ENCODE results near the gene CFDP1.
"Not testable (repeated sequence)": the region's sequence is repeated elsewhere in the genome, so short reads cannot be mapped to it uniquely, and the experiment has no call there.

Gene CFDP1

GRCh38 chr16:75293173-75293572, 140.1 kb downstream of the CFDP1 start:
- no peak for DNase-seq (ENCODE audit: low spot score)

- DNase-seq (ENCODE audit: low spot score): no peak
These were observed 140.6 kb downstream of the CFDP1 start for GRCh38 chr16:75292691-75293090.

DNA sequence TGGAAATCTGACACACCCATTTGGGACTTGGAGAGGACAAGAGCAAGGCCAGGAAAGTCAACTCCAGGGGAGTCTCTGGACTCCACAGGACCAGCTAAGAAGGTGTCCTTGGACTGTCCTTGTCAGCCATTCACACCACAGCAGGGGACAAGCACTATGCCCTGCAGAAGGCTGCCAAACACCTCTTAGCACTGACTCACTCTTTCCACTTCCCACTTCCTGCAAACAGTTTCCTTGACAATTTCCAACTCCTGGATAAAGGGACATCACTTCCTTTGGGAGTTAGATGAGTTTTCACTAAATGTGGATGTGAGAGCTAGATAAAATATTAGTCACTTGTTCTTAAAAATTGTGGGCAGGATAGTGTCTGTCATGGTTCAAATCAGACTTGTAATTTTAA, 144.1 kb downstream of the CFDP1 start:
- DNase-seq (ENCODE audit: low spot score): peak; percentile 45

DNA sequence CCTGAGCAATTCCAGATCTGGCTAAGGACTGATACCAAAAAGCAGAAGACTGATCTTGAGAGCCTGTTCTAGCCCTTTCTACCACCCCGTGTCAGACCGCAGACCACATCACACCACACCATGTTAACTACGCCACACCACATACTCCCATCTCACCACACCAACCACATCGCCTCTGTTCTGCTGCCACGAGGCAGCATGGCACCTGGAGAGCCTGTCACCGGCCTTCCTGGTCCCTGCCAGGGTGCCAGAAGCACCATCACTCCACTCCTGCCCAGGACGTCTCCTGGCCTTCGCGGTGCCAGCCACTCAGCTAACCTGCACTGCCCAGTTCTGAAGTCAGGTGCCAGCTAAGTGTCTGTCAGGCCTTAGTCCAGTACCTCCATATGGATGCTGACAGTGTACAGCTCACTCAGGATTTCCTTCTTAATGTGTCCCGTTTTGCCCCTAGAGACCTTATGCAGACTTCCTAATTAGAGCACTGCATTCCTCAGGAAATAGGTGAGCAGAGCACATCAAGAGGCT, 144.6 kb downstream of the CFDP1 start:
- no peak for DNase-seq (ENCODE audit: low spot score)

GRCh38 chr16:75288181-75288580, 145.1 kb downstream of the CFDP1 start:
- peak; percentile 51 for DNase-seq (ENCODE audit: low spot score)

GRCh38 chr16:75287708-75288107, 145.6 kb downstream of the CFDP1 start:
- DNase-seq (ENCODE audit: low spot score): peak; percentile 57

DNA sequence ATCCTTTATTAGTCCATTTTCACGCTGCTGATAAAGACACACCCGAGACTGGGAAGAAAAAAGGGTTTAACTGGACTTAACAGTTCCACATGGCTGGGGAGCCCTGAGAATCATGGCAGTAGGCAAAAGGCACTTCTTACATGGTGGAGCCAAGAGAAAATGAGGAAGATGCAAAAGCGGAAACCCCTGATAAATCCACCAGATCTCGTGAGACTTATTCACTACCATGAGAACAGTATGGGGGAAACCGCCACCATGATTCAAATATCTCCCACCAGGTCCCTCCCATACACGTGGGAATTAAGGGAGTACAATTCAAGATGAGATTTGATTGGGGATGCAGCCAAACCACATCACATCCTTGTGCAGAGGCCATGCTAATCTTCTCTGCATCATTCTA, 146.9 kb downstream of the CFDP1 start:
- no peak for DNase-seq (ENCODE audit: low spot score)

DNA sequence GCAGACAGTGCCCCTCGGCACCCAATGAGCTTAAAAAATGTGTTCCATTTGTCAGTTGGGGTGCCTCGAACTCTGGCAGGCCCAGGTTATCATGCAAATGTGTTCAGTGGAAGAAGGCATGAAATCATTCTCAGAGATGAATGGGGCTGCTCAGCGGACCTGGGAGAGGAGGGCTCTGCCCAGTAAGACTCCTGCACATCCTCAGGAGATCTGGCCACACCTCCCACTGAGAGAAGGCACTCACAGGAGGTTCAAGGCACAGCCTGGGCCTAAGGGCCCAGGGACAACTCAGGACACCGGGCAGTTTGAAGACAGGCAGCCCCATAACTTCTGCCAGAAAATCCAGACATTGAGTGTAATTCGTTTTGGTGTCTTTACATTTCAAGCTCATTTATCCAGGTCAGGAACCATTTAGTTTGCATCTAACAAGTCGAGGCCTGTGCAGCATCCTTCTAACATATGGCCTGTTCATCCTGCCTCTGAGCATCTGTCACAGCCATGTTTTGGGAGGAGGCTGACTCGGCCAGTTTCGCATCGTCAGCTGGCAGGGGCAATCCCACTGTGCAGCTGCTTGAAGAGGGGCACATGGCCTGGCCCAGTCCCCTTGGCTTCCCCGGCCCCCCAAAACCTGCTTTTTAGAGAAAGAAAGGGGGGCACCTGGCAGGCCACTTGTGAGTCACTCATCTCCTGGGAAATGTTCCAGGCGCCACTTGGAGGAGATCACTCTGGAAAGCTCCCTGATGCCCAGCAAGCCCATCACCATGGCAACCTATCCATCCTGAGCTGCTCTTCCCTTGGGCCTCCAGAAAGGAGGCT, 150.6 kb downstream of the CFDP1 start:
- no peak for DNase-seq (ENCODE audit: low spot score)

- no peak for DNase-seq (ENCODE audit: low spot score)
These were observed 151.5 kb downstream of the CFDP1 start for GRCh38 chr16:75281826-75282225.

DNA sequence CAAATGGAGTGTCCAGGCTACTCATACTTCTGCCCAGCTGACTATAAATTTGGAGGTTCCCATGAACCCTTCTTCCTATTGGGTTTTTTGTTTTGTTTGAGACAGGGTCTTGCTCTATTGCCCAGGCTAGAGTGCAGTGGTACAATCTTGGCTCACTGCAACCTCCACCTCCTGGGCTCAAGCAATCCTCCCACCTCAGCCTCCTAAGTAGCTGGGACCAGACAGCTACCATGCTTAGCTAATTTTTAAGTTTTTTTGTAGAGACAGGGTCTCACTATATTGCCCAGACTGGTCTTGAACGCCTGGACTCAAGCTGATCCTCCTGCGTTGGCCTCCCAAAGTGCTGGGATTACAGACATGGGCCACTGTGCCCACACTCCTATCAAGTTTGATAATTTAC, 152.3 kb downstream of the CFDP1 start:
- not testable (repeated sequence) for DNase-seq (ENCODE audit: low spot score)

- no peak for DNase-seq (ENCODE audit: low spot score)
These were observed 152.9 kb downstream of the CFDP1 start for GRCh38 chr16:75280331-75280804.

DNA sequence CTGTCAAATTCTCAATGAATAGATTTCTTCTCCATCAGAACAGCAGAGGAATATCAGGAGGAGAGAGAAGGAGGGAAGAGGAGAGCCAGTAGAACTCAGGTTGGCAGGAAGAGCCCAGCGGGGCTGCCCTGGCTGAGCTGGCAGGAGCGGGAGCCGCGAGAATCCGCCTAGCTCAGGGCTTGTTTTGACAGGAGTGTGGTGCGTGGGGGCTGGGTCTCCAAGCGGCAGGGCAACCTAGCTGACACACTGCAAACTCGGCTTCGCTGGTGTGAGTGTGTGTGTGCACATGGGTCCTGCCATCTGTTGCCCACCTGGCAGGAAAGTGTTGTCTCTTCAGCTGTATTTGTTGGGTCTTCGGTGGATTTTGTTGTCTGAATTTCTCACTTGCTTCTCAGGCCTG, 154.0 kb downstream of the CFDP1 start:
- DNase-seq (ENCODE audit: low spot score): no peak

GRCh38 chr16:75273054-75273925, 160.0 kb downstream of the CFDP1 start:
- DNase-seq (ENCODE audit: low spot score): no peak

- DNase-seq (ENCODE audit: low spot score): not testable (repeated sequence)
These were observed 160.7 kb downstream of the CFDP1 start for GRCh38 chr16:75272629-75273028.

GRCh38 chr16:75272097-75272551, 161.2 kb downstream of the CFDP1 start:
- DNase-seq (ENCODE audit: low spot score): no peak

- DNase-seq (ENCODE audit: low spot score): no peak
These were observed 161.7 kb downstream of the CFDP1 start for GRCh38 chr16:75271441-75272096.

DNA sequence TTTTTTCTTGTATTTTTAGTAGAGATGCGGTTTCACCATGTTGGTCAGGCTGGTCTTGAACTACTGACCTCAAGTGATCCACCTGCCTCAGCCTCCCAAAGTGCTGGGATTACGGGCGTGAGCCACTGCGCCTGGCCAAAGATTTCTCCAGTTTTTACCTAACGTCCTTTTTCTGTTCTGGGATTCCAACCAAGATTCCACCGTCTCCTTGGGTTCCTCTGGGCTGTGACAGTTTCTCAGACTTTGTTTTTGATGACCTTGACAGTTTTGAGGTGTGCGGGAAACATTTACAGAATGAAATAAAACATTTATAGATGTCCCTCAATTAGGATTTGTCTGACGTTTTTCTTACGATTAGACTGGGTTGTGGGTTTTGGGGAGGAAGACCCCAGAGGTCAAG, 163.9 kb downstream of the CFDP1 start:
- DNase-seq (ENCODE audit: low spot score): not testable (repeated sequence)

DNA sequence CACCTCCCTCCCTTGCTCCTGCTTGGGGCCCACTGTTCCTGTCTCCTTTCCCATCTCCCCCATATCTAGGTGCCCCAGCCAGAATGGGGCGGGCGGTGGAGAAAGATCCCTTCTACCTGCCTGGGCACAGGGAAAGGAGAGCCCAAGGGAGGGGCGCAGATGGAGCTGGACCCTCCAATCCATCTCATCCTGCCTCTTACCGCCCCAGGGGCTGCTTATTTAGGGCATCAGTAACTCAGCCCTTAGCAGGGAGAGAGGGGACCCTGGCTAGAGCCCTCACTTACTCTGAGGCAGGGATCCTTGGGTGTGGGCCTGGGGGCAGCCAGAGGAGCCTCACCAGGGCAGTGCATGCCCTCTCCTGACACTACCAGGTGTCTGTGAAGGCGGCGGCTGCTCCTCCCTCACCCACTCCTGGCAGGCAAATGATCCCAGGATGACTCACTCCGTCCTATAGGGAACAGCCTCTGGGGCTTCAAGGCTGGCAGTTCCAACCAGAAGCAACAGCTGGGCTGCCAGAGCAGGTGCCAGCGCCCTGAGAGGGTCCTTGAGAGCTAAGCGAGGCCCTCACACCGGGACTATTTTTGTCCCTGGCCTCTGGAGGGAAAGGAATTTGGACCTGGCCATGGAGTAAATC, 165.6 kb downstream of the CFDP1 start:
- no peak for DNase-seq (ENCODE audit: low spot score)

- no peak for DNase-seq (ENCODE audit: low spot score)
These were observed 166.3 kb downstream of the CFDP1 start for GRCh38 chr16:75266738-75267630.

- DNase-seq (ENCODE audit: low spot score): peak; percentile 99
These were observed 167.2 kb downstream of the CFDP1 start for GRCh38 chr16:75265911-75266701.

Data from AG20443 (cell line).